IMR-90 (cell line): ENCODE data around the gene USP35.

Experiments
- BHLHE40 ChIP-seq: fragments of 150-350 bp; IDR thresholded peaks from 2 replicates; pipeline ENCODE4 v1.6.1; 2016; ENCODE audit warnings: mild to moderate bottlenecking, low read depth, low read length
- CEBPB ChIP-seq: IDR thresholded peaks from 2 replicates; pipeline ENCODE4 v1.6.1; 2012; ENCODE audit warnings: low read depth, low read length, improper control_type of control experiment
- CHD1 ChIP-seq: IDR thresholded peaks from 2 replicates; pipeline ENCODE4 v1.6.1; 2012; ENCODE audit warnings: low read depth, low read length, improper control_type of control experiment
- FOS ChIP-seq: fragments of 150-350 bp; IDR thresholded peaks from 2 replicates; pipeline ENCODE4 v1.6.1; 2016; ENCODE audit warnings: low read depth, low read length
- MXI1 ChIP-seq: IDR thresholded peaks from 2 replicates; pipeline ENCODE4 v1.6.1; 2012; ENCODE audit warnings: low read depth, mild to moderate bottlenecking, low read length, moderate library complexity, borderline replicate concordance
- POLR2A ChIP-seq: IDR thresholded peaks from 2 replicates; pipeline ENCODE4 v1.6.1; 2012; ENCODE audit warnings: mild to moderate bottlenecking, low read depth, low read length
- RAD21 ChIP-seq: IDR thresholded peaks from 2 replicates; pipeline ENCODE4 v1.6.1; 2012; ENCODE audit warnings: low read length, improper control_type of control experiment
- RCOR1 ChIP-seq: IDR thresholded peaks from 2 replicates; pipeline ENCODE4 v1.6.1; 2012; ENCODE audit warnings: mild to moderate bottlenecking, low read length, improper control_type of control experiment; ENCODE audit not compliant: insufficient replicate concordance
- RFX5 ChIP-seq: IDR thresholded peaks from 2 replicates; pipeline ENCODE4 v1.8.0; 2012; ENCODE audit warnings: low read depth, mild to moderate bottlenecking, low read length, moderate library complexity
- TF ChIP-seq, protein P1 (sequence below): conservative IDR thresholded peaks from 2 replicates; pipeline ENCODE4 v1.5.1; 2012; ENCODE audit warnings: mild to moderate bottlenecking, low read depth, low read length, improper control_type of control experiment
- TF ChIP-seq, protein P2 (sequence below): fragments of 150-350 bp; IDR thresholded peaks from 2 replicates; pipeline ENCODE4 v1.6.1; 2017; ENCODE audit warnings: mild to moderate bottlenecking, antibody characterized with exemption, low read length, low read depth
- TF ChIP-seq, protein P3 (sequence below): fragments of 150-350 bp; IDR thresholded peaks from 2 replicates; pipeline ENCODE4 v1.6.1; 2016; ENCODE audit warnings: low read depth, mild to moderate bottlenecking, low read length, moderate library complexity, borderline replicate concordance

DNA sequence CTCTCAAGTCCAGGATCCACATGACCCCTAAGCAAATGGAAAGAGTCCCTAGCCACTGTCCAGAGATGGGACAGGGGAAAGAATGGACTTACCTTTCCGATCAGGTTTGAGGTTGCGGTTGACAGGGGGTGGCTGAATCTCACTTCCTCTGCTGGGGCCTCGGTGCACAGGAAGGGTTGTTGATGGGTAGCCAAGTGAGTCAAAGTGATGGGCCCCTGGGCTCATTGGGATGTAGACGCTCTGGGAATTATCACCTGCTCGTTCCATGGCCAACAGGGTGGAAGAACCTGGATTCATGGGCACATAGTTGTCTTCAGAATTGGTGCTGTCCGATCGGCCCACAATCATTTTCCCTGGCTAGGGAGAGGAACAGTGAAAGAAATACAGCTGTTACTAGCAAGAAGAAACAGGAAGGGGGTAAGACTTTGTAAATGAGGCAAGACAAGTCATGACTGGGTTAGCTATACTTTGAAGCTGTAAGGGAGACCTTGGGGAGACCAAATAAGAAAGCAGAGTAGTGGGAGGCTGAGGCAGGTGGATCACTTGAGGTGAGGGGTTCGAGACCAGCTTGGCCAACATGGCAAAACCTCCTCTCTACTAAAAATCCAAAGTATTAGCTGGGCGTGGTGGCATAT lies 34.7 kb downstream of the USP35 start:
- TF ChIP-seq, protein P1, sequence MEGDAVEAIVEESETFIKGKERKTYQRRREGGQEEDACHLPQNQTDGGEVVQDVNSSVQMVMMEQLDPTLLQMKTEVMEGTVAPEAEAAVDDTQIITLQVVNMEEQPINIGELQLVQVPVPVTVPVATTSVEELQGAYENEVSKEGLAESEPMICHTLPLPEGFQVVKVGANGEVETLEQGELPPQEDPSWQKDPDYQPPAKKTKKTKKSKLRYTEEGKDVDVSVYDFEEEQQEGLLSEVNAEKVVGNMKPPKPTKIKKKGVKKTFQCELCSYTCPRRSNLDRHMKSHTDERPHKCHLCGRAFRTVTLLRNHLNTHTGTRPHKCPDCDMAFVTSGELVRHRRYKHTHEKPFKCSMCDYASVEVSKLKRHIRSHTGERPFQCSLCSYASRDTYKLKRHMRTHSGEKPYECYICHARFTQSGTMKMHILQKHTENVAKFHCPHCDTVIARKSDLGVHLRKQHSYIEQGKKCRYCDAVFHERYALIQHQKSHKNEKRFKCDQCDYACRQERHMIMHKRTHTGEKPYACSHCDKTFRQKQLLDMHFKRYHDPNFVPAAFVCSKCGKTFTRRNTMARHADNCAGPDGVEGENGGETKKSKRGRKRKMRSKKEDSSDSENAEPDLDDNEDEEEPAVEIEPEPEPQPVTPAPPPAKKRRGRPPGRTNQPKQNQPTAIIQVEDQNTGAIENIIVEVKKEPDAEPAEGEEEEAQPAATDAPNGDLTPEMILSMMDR, result no peak
- no peak for TF ChIP-seq FOS
- TF ChIP-seq, protein P2, sequence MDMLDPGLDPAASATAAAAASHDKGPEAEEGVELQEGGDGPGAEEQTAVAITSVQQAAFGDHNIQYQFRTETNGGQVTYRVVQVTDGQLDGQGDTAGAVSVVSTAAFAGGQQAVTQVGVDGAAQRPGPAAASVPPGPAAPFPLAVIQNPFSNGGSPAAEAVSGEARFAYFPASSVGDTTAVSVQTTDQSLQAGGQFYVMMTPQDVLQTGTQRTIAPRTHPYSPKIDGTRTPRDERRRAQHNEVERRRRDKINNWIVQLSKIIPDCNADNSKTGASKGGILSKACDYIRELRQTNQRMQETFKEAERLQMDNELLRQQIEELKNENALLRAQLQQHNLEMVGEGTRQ, result no peak
- TF ChIP-seq RCOR1, result no peak
- no peak for TF ChIP-seq POLR2A
- no peak for TF ChIP-seq RFX5
- no peak for TF ChIP-seq BHLHE40
- TF ChIP-seq CEBPB, result no peak
- TF ChIP-seq RAD21, result no peak
- TF ChIP-seq, protein P3, sequence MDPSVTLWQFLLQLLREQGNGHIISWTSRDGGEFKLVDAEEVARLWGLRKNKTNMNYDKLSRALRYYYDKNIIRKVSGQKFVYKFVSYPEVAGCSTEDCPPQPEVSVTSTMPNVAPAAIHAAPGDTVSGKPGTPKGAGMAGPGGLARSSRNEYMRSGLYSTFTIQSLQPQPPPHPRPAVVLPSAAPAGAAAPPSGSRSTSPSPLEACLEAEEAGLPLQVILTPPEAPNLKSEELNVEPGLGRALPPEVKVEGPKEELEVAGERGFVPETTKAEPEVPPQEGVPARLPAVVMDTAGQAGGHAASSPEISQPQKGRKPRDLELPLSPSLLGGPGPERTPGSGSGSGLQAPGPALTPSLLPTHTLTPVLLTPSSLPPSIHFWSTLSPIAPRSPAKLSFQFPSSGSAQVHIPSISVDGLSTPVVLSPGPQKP, result no peak
- TF ChIP-seq CHD1, result no peak
- no peak for TF ChIP-seq MXI1
